ENCODE results near the gene KRTAP5-3.
"Not testable (repeated sequence)": the region's sequence is repeated elsewhere in the genome, so short reads cannot be mapped to it uniquely, and the experiment has no call there.

The KRTAP5-3 gene

GRCh38 chr11:1605923-1606322, 2.3 kb downstream of the KRTAP5-3 start:
- H3K27ac ChIP-seq; in situ Hi-C loops (cut with HindIII; ENCODE audit: low pct_ligation_motif_present, low sequenced_read_pairs); H3K36me3 ChIP-seq (replicated peaks); DNase-seq; H3K4me3 ChIP-seq (ENCODE audit: low read depth, low read length); H3K27me3 ChIP-seq (replicated peaks): not testable (repeated sequence)

GRCh38 chr11:1604711-1605110, 3.6 kb downstream of the KRTAP5-3 start:
- no peak for DNase-seq
- Histone ChIP-seq H3K27ac (no peak overlapping the region), H3K36me3 (replicated peaks) (no peaks in the 10 kb centered on the region), H3K4me3 (ENCODE audit: low read depth, low read length) (no peak overlapping the region), H3K27me3 (replicated peaks) (peaks cover 5% of the 10 kb centered on the region)
- no peak for TF ChIP-seq CTCF (IDR thresholded peaks at IDR 0.05; ENCODE audit: low read depth, low read length, missing control alignments)
- in situ Hi-C loops (cut with HindIII; ENCODE audit: low pct_ligation_motif_present, low sequenced_read_pairs) = no loop called here

- no peak for DNase-seq
- no peak for TF ChIP-seq CTCF (IDR thresholded peaks at IDR 0.05; ENCODE audit: low read depth, low read length, missing control alignments)
- in situ Hi-C loops (cut with HindIII; ENCODE audit: low pct_ligation_motif_present, low sequenced_read_pairs) = no loop called here
These were observed 4.1 kb downstream of the KRTAP5-3 start for GRCh38 chr11:1604181-1604580.

GRCh38 chr11:1603629-1604028, 4.6 kb downstream of the KRTAP5-3 start:
- in situ Hi-C loops (cut with HindIII; ENCODE audit: low pct_ligation_motif_present, low sequenced_read_pairs) = no loop called here
- no peak overlapping the region for H3K27ac ChIP-seq
- no peak for DNase-seq
- no peak overlapping the region for H3K4me3 ChIP-seq (ENCODE audit: low read depth, low read length)
- H3K36me3 ChIP-seq (replicated peaks) = no peaks in the 10 kb centered on the region
- H3K27me3 ChIP-seq (replicated peaks) = peaks cover 8% of the 10 kb centered on the region
- TF ChIP-seq CTCF (IDR thresholded peaks at IDR 0.05; ENCODE audit: low read depth, low read length, missing control alignments) = no peak

More at GRCh38 chr11:1604181-1604580, 4.1 kb downstream of the KRTAP5-3 start:
- Histone ChIP-seq H3K4me3 (ENCODE audit: low read depth, low read length) (no peak overlapping the region), H3K27ac (no peak overlapping the region), H3K36me3 (replicated peaks) (no peaks in the 10 kb centered on the region), H3K27me3 (replicated peaks) (peaks cover 8% of the 10 kb centered on the region)

- H3K27me3 ChIP-seq (replicated peaks); H3K36me3 ChIP-seq (replicated peaks); H3K27ac ChIP-seq; DNase-seq; in situ Hi-C loops (cut with HindIII; ENCODE audit: low pct_ligation_motif_present, low sequenced_read_pairs); H3K4me3 ChIP-seq (ENCODE audit: low read depth, low read length): not testable (repeated sequence)
These were observed 6.6 kb downstream of the KRTAP5-3 start for GRCh38 chr11:1601663-1602062.

GRCh38 chr11:1600626-1601025, 7.6 kb downstream of the KRTAP5-3 start:
- TF ChIP-seq CTCF (IDR thresholded peaks at IDR 0.05; ENCODE audit: low read depth, low read length, missing control alignments) = no peak
- DNase-seq = no peak
- Histone ChIP-seq H3K27me3 (replicated peaks) (peaks cover 14% of the 10 kb centered on the region), H3K36me3 (replicated peaks) (no peaks in the 10 kb centered on the region), H3K4me3 (ENCODE audit: low read depth, low read length) (no peak overlapping the region), H3K27ac (no peak overlapping the region)
- in situ Hi-C loops (cut with HindIII; ENCODE audit: low pct_ligation_motif_present, low sequenced_read_pairs) = no loop called here

- no peak for TF ChIP-seq CTCF (IDR thresholded peaks at IDR 0.05; ENCODE audit: low read depth, low read length, missing control alignments)
- H3K4me3 ChIP-seq (ENCODE audit: low read depth, low read length) = no peak overlapping the region
- in situ Hi-C loops (cut with HindIII; ENCODE audit: low pct_ligation_motif_present, low sequenced_read_pairs) = no loop called here
- peak; percentile 14 for DNase-seq
- H3K36me3 ChIP-seq (replicated peaks) = no peaks in the 10 kb centered on the region
- no peak overlapping the region for H3K27ac ChIP-seq
- peaks cover 14% of the 10 kb centered on the region for H3K27me3 ChIP-seq (replicated peaks)
These were observed 9.4 kb downstream of the KRTAP5-3 start for GRCh38 chr11:1598816-1599215.

- H3K36me3 ChIP-seq (replicated peaks); H3K27ac ChIP-seq; DNase-seq; H3K4me3 ChIP-seq (ENCODE audit: low read depth, low read length); in situ Hi-C loops (cut with HindIII; ENCODE audit: low pct_ligation_motif_present, low sequenced_read_pairs): not testable (repeated sequence)
- H3K27me3 ChIP-seq (replicated peaks) = peaks cover 14% of the 10 kb centered on the region
These were observed 9.9 kb downstream of the KRTAP5-3 start for GRCh38 chr11:1598406-1598805.
